Measurements from ENCODE around the gene CLHC1.
"Not testable (repeated sequence)": the region's sequence is repeated elsewhere in the genome, so short reads cannot be mapped to it uniquely, and the experiment has no call there.

The CLHC1 gene

DNA sequence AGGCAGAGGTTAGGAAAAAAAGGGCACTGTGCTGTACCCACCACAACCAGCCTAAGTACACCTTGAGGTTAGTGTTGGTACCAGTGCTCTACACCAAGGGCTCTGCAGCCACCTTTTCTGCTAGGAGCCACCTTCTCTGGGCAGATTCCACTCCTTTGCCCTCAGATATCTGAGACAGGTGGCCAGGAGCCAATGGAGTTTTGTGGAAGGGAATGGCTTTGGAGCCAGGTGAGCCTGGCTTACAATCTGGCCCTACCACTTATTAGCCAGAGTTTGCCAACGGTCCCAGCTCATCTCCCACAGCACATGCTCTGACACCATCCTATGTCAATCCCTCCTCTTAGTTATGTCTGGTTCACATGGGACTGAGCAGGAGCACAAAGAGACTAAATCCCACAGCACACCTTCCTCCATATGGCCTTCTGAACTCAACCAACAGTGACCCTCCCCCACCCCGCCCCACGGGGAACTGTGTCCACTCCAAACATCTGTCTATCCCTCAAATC, 77.5 kb downstream of the CLHC1 start:
- DNase-seq (ENCODE audit: low read depth in 2 of 3, low spot score in 1 of 3): no peak

DNA sequence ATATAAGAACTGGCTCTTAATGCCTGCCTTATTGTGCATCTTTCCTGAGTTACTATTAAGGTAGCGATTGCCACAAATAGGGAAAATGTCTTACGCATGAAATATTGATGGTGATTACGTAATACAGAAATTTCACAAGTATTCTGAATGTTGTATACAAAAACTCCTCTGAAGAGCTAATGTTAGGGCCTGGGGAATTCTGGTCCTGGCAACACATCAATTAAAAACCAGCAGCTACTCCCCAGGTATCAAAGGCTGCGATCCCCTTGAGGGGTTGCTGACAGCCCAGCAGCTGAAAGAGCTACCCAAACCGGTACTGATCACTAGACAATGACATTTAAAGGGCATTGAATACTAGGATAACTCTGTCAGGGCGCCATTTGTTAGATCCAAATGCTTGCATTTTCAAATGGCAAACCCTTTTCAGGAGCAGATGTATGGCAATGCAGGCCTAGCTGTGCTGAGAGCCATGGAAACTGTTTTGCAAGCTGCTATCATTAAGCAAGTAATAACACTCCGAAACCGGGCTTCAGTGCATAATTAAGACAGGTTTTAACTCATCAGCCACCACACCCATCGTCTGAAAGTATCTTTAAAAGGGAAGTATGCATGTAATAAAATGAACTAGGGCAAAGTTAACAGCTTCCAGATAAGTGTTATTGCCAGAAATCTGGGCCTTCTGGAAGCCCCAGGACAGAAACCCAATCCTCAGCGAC, 78.4 kb downstream of the CLHC1 start:
- no peak for DNase-seq (ENCODE audit: low read depth in 2 of 3, low spot score in 1 of 3)

GRCh38 chr2:55152475-55153412, 79.3 kb downstream of the CLHC1 start:
- no peak for DNase-seq (ENCODE audit: low read depth in 2 of 3, low spot score in 1 of 3)

DNA sequence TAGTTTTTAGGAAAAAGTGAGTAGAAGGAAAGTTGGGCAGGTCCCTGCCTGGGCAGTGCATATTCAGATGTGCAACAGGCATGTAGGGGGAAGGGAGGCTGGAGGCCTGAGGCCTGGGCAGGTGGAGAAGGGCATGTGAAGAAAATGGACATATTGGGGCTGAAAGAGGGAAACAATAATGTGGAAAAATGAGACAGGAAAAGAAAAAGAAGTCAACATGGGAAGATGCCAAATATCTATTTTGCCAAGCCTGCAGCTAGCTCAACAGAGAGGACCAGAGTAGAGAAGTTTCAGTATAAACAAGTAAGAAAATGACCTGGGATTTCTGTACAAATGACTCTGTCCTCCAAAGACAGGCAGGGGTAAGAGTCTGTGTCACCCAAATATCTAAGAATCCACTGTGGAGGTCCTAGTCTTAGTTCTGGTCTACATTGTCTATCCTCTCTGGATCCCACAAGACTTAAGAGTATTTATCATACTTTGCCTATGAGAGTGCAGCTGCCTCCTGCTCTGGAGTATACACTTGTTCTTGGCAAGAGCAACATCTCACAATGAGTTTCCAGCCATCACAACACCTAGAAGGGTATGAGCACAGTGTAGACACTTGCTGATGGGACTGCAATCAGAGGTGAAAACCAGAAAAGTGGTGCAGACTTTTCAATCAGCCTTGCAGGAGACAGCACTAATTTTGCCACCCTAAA, 80.2 kb downstream of the CLHC1 start:
- no peak for DNase-seq (ENCODE audit: low read depth in 2 of 3, low spot score in 1 of 3)

- DNase-seq (ENCODE audit: low read depth in 2 of 3, low spot score in 1 of 3): no peak
Observed at GRCh38 chr2:55150834-55151233, 81.3 kb downstream of the CLHC1 start.

- no peak for DNase-seq (ENCODE audit: low read depth in 2 of 3, low spot score in 1 of 3)
Observed at GRCh38 chr2:55148269-55148668, 83.8 kb downstream of the CLHC1 start.

DNA sequence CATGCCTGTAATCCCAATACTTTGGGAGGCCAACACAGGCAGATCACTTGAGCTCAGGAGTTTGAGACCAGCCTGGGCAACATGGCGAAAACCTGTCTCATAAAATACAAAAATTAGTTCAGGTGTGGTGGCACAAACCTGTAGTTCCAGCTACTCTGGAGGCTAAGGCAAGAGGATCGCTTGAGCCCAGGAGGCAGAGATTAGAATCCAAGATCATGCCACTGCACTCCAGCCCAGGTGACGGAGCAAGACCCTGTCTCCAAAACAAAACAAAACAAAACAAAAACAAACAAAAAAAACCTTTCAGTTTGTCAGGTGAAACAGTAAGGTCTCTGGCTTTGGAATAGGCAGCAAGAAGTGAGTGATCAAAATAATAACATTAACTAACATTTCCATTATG, 84.6 kb downstream of the CLHC1 start:
- no peak for DNase-seq (ENCODE audit: low read depth in 2 of 3, low spot score in 1 of 3)

DNA sequence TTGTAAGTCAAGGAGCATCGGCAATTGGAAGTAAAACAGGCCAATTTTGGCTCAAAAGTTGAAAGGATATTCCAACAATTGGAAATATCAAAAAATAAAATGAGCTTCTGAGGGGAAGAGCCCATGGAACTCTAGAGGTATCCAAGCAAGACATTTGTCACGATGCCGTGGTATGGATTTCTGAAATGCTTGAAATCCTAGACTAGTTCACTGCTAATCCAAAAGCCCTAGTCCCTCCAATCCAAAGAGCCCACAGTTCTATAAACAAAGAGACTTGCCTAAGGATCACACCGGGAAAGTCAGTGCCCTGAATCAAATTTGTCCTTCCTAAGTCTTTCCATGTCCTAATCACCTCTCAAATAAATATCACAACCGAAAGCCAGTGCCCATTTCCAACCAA, 85.1 kb downstream of the CLHC1 start:
- DNase-seq (ENCODE audit: low read depth in 2 of 3, low spot score in 1 of 3): no peak

GRCh38 chr2:55146263-55146662, 85.8 kb downstream of the CLHC1 start:
- DNase-seq (ENCODE audit: low read depth in 2 of 3, low spot score in 1 of 3): no peak

GRCh38 chr2:55144922-55145820, 86.9 kb downstream of the CLHC1 start:
- no peak for DNase-seq (ENCODE audit: low read depth in 2 of 3, low spot score in 1 of 3)

DNA sequence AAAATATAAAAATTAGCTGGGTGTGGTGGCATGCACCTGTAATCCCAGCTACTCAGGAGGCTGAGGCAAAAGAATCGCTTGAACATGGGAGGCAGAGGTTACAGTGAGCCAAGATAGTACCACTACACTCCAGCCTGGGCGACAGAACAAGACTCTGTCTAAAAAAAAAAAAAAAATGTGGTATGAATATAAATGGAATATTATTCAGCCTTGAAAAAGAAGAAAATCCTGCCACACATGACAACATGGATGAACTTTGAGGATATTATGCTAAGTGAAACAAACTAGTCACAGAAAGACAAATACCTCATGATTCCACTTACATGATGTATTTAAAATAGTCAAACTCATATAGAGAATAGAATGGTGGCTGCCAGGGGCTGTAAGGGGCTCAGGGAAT, 88.4 kb downstream of the CLHC1 start:
- not testable (repeated sequence) for DNase-seq (ENCODE audit: low read depth in 2 of 3, low spot score in 1 of 3)

DNA sequence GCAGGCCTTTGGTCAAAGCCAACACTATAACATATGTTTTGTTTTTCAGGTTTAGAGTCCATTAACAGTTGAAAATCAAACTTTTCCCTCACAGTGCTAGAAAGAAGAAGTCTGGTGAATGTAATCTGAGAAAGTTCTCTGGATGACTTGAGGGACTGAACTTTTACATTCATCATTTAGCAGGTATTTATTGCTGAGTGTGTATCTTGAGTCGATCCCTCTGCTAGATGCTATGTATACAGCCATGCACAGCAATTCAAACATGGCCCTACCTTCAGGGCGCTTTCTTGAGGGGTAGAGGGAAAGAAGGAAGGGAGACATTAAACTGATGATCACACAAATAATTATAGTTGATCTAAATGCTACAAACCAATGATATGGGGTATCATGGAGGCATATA, 89.6 kb downstream of the CLHC1 start:
- no peak for DNase-seq (ENCODE audit: low read depth in 2 of 3, low spot score in 1 of 3)

DNA sequence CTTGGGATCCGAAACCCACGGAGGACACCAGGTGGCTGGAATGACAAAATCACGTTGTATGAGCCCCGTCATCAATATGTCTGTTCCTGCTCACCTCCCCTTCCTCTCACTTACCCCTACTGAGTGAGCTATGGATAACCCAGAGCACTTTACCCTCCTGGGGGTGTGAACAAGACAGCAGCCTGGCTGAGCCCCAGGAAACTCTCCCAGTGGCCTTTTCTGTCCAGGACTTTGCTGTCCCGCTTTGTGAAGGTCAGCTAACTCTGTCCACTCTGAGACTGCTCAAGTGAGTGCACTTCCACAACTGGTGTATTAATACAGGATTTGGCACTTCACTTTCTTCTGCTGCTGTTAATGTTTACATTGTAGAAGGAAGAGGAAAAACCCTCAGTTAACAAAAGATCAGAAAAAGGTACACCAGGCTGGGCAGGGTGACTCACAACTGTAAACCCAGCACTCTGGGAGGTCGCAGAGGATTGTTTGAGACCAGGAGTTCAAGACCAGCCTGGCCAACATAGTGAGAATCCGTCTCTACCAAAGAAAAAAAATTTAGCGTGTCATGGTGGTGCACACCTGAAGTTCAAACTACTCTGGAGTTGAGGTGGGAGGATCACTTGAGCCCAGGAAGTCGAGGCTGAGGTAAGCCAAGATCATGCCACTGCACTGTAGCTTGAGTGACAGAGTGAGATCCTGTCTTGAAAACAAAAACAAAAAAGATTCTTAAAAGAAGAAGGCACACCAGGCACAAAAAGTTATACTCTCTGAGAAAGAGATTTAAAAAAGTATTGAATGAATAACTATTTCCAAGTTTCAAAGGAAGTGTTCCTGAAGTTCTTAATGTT, 90.3 kb downstream of the CLHC1 start:
- no peak for DNase-seq (ENCODE audit: low read depth in 2 of 3, low spot score in 1 of 3)

GRCh38 chr2:55140316-55141219, 91.5 kb downstream of the CLHC1 start:
- no peak for DNase-seq (ENCODE audit: low read depth in 2 of 3, low spot score in 1 of 3)

GRCh38 chr2:55139305-55139704, 92.8 kb downstream of the CLHC1 start:
- no peak for DNase-seq (ENCODE audit: low read depth in 2 of 3, low spot score in 1 of 3)

DNA sequence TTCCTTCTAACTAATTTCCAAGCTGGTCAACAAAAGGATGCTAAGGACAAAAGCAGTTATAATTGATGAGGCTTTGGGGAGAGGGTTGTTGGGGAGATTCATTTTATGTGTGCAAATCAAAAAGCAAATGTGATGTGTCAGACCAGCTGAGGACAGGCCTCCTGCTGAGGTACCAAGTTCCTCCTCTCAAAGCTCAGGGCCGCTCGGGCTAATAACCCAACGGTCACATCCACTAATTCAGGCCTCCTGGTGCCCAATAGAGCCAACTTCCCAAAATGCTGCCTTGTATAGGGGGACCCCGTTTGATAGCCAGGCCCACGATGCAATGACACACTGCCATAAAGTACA, 93.2 kb downstream of the CLHC1 start:
- no peak for DNase-seq (ENCODE audit: low read depth in 2 of 3, low spot score in 1 of 3)

DNA sequence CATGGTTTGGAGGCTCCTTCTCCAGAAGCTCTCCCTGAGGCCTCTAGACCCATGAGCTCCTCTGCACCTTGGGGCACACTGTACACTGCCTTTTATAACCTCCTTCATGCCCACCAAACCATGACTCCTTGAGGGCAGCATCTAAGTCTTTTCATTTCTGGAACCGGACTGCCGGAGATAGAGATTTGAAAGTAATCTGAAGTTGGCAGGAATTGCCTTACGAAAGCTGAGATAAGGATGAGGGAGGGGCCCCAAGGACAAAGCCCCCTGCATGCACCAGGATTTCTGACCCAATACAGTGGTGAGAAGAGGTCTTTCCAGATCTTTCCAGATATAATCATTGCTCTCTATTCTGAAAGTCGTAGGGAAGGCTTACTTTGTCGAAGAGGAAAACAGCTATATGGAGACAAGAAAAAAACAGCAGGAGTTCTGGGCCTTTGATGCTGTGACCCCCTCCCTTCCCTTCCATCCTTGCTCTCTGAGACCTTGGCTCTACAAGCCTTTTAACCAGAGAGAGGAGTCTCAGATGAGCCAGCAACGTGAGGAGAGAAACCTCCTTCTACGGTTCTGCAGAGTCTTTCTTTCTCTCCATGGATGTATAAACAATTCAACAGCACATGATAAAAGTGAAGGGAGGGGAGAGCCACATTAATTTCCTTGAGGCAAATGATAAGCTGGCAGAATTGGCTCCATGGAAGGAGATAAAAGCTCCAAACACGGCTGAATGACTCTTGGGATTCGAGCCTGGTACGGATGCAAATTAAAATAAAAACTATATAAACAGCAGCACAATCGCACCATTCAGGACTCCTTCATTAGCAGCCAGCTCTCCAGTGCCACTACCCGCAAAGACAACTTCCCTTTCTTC, 93.8 kb downstream of the CLHC1 start:
- no peak for DNase-seq (ENCODE audit: low read depth in 2 of 3, low spot score in 1 of 3)
